GM19099 (cell line): ENCODE data around the gene EXOC3L2.

Experiments used
- POLR2A ChIP-seq: IDR thresholded peaks from 3 replicates; pipeline ENCODE4 v1.6.1; 2011; ENCODE audit warnings: low read depth; ENCODE audit not compliant: insufficient read length; ENCODE audit errors: extremely low read depth

EXOC3L2 gene

DNA sequence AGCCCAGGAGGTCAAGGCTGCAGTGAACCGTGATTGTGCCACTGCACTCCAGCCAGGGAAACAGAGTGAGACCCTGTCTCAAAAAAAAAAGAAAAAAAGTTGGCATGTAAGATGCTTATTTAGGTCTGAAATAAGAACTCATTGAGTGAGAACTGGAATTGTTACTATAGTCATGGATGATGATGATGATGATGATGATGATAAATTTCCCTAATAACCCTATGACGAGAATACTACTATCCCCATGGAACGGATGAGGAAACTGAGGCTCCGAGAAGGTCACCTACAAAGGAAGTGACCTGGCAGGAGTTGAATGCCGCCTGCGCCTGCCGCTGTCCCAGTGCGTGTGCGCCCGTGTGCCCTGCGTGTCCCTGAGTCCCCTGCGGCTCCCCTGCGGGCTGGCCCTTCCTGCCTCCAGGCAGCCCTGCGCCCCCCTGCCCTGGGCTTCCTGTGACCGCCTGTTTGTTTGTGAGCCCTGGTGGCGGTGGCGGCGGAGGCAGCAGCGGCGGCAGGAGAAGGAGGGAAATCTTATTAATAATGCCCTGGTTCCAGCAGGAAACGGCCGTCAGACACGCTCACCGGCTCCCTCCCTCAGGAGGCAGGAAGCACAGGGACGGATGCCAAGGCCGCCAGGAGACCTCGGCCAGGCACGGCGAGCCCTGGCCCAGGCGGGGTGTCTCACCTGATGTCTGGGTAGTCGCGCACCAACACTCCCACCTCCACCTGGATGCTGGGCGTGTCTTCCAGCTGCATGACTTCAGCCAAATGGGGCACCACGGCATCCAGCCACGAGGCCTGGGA is 29.6 kb downstream of the EXOC3L2 start:
- TF ChIP-seq POLR2A: no peak

GRCh38 chr19:45213031-45213430 is 32.2 kb downstream of the EXOC3L2 start:
- TF ChIP-seq POLR2A: no peak

GRCh38 chr19:45211751-45212381 is 33.3 kb downstream of the EXOC3L2 start:
- TF ChIP-seq POLR2A: no peak

GRCh38 chr19:45206328-45206727 is 38.9 kb downstream of the EXOC3L2 start:
- TF ChIP-seq POLR2A: no peak

DNA sequence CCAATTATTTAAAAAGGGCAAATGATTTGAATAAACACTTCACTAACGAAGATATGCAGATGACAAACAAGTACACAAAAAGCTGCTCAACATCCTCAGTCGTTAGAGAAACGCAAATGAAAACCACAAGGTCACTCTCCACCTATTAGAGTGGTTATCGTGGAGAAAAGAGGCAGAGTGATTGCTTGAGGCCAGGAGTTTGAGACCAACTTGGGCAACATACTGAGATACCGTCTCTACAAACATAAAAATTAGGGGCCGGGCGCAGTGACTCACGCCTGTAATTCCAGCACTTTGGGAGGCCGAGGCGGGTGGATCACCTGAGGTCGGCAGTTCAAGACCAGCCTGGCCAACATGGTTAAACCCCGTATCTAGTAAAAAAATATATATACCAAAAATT is 39.4 kb downstream of the EXOC3L2 start:
- TF ChIP-seq POLR2A: no peak

DNA sequence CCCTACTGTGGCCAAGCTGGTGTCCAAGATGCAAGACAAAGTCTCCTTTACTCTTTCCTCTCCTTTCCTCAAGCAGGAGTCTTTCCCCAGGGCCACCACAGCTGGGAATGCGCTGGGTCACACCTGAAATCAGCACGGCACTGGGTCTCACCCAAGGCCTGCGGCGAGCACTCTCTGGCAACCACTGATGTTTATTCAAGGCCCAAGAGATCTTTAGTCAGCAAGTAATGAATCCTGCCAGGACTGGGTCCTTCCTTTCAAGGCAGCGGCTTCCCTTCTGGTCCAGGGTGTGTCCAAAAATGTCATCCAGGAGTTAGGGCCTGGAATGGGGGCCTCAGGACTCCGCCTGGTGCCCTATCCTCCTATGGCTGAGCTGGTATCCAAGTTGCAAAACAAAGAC is 42.6 kb downstream of the EXOC3L2 start:
- TF ChIP-seq POLR2A: no peak

- TF ChIP-seq POLR2A: no peak
These were observed 44.6 kb downstream of the EXOC3L2 start for GRCh38 chr19:45200568-45200967.

DNA sequence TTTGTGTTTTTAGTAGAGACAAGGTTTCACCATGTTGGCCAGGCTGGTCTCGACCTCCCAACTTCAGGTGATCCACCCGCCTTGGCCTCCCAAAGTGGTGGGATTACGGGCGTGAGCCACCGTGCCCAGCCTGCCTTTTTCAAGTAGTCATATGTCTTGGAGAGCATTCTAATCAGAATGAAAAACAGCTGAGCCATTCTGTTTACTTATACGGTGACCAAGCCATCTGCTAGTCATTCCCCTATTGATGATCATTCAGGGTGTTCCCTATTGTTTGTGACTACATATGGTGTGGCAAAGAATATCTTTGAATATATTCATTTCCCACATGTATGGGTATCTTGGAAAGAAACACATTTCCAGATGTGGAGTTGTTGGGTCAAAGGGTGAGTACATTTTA is 49.4 kb downstream of the EXOC3L2 start:
- TF ChIP-seq POLR2A: no peak

DNA sequence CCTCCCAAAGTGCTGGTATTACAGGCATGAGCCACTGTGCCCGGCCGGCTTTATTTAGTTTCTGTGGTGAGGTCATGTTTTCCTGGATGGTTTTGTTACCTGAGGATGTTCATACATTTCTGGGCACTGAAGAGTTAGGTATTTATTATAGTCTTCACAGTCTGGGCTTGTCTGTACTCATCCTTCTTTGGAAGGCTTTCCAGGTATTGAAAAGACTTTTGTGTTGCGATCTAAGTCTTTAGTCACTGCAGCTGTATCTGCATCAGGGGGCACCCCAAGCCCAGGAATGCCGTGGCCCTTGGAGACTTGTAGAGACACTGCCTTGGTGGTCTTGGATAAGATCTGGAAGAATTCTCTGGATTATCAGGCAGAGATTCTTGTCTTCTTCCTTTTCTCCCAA is 53.8 kb downstream of the EXOC3L2 start:
- no peak for TF ChIP-seq POLR2A

DNA sequence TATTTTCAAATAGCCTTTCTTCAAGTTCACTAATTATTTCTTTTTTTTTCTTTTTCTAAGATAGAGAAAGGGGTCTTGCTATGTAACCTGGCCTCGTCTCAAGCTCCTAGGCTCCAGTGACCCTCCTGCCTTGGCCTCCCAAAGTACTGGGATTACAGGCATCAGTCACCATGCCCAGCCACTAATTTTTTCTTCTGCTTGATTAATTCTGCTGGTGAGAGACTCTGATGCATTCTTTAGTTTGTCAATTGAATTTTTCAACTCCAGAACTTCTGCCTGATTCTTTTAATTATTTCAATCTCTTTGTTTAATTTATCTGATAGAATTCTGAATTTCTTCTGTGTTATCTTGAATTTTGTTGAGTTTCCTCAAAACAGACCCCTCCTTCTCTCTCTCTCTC is 55.2 kb downstream of the EXOC3L2 start:
- TF ChIP-seq POLR2A: no peak

- TF ChIP-seq POLR2A: no peak
These were observed 57.6 kb downstream of the EXOC3L2 start for GRCh38 chr19:45187421-45188100.

- TF ChIP-seq POLR2A: no peak
These were observed 58.5 kb downstream of the EXOC3L2 start for GRCh38 chr19:45186509-45187334.

- TF ChIP-seq POLR2A: no peak
These were observed 61.1 kb downstream of the EXOC3L2 start for GRCh38 chr19:45184115-45184514.

DNA sequence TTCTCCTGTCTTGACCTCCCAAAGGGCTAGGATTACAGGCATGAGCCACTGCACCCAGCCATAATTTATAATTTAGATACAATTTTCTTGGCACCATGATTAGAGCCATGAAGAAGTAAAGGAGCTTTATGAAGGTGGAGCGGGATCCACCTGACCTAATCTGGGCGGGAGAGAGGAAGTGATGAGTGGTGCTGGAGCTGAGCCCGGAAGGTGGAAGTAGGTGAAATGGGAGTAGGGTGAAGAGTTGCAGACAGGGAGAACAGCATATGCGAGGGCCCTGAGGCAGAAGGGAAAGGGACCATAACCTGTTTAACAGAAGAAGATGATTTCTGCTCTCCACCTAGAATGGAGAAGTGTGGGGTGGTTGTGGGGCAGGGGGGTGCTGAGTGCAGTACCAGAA is 62.4 kb downstream of the EXOC3L2 start:
- no peak for TF ChIP-seq POLR2A

GRCh38 chr19:45180936-45181335 is 64.3 kb downstream of the EXOC3L2 start:
- TF ChIP-seq POLR2A: no peak

GRCh38 chr19:45179892-45180370 is 65.3 kb downstream of the EXOC3L2 start:
- no peak for TF ChIP-seq POLR2A
